ENCODE results near the gene FJX1. TPM values are rescaled to one million over a fixed set of nuclear protein-coding genes. Genes with fewer than 3 reads are reported as not detected.

Gene FJX1
- total and polyA plus RNA-seq, 2 experiments from 2014 or later = 9.4 to 16.1 TPM

DNA sequence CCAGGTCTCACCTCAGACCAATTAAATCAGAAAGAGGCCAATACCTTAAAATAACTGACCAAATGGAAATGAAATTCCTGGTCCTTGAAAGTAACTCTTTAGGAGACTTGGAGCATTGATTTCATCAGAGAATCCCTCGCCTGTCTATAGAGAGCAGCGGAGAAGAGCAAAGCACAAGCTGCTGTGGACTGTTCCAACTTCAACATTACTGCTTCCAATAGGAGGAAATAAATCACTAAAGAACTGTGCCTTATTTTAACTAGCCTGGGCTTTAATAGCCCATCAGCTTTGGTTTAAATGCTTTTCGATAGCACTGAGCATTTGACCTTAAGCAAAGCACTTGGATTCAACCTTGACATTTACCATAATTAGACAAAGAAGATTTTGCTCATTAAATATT, 32.0 kb upstream of the FJX1 start:
- Histone ChIP-seq H3K36me3 (ENCODE audit: insufficient read depth) (no peaks in the 10 kb centered on the region), H3K4me2 (no peak overlapping the region), H3K4me1 (ENCODE audit: insufficient read depth) (no peaks in the 10 kb centered on the region), H4K20me1 (replicated peaks; ENCODE audit: insufficient read depth) (no peaks in the 10 kb centered on the region), H2AFZ (no peak overlapping the region), H3K4me3 (no peak overlapping the region), H3K79me2 (replicated peaks; ENCODE audit: insufficient read depth) (no peaks in the 10 kb centered on the region), H3K27ac (ENCODE audit: low read depth) (no peak overlapping the region), H3K27me3 (ENCODE audit: insufficient read depth) (no peaks in the 10 kb centered on the region), H3K9me2 (ENCODE audit: insufficient read depth) (no peaks in the 10 kb centered on the region), H3F3A (replicated peaks; ENCODE audit: low read depth) (no peaks in the 10 kb centered on the region)
- no peak for ATAC-seq
- TF ChIP-seq POLR2AphosphoS5 (IDR thresholded peaks at IDR 0.05; ENCODE audit: low read depth) (no peak), CREB1 (CRISPR knock-in tag; IDR thresholded peaks at IDR 0.05; ENCODE audit: low read depth) (no peak), JUNB (IDR thresholded peaks at IDR 0.05; ENCODE audit: unreplicated experiment) (no peak), ZNF331 (CRISPR knock-in tag; IDR thresholded peaks at IDR 0.05; ENCODE audit: low read depth) (no peak), ZNF114 (CRISPR knock-in tag; IDR thresholded peaks at IDR 0.05) (no peak), EZH2phosphoT487 (IDR thresholded peaks at IDR 0.05; ENCODE audit: unreplicated experiment) (no peak), NANOG (IDR thresholded peaks at IDR 0.05; ENCODE audit: borderline replicate concordance) (no peak)
- TF ChIP-seq, protein P1, sequence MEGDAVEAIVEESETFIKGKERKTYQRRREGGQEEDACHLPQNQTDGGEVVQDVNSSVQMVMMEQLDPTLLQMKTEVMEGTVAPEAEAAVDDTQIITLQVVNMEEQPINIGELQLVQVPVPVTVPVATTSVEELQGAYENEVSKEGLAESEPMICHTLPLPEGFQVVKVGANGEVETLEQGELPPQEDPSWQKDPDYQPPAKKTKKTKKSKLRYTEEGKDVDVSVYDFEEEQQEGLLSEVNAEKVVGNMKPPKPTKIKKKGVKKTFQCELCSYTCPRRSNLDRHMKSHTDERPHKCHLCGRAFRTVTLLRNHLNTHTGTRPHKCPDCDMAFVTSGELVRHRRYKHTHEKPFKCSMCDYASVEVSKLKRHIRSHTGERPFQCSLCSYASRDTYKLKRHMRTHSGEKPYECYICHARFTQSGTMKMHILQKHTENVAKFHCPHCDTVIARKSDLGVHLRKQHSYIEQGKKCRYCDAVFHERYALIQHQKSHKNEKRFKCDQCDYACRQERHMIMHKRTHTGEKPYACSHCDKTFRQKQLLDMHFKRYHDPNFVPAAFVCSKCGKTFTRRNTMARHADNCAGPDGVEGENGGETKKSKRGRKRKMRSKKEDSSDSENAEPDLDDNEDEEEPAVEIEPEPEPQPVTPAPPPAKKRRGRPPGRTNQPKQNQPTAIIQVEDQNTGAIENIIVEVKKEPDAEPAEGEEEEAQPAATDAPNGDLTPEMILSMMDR (conservative IDR thresholded peaks at IDR 0.05; ENCODE audit: low read depth in 2 of 2) = no peak
- TF ChIP-seq, protein P2, sequence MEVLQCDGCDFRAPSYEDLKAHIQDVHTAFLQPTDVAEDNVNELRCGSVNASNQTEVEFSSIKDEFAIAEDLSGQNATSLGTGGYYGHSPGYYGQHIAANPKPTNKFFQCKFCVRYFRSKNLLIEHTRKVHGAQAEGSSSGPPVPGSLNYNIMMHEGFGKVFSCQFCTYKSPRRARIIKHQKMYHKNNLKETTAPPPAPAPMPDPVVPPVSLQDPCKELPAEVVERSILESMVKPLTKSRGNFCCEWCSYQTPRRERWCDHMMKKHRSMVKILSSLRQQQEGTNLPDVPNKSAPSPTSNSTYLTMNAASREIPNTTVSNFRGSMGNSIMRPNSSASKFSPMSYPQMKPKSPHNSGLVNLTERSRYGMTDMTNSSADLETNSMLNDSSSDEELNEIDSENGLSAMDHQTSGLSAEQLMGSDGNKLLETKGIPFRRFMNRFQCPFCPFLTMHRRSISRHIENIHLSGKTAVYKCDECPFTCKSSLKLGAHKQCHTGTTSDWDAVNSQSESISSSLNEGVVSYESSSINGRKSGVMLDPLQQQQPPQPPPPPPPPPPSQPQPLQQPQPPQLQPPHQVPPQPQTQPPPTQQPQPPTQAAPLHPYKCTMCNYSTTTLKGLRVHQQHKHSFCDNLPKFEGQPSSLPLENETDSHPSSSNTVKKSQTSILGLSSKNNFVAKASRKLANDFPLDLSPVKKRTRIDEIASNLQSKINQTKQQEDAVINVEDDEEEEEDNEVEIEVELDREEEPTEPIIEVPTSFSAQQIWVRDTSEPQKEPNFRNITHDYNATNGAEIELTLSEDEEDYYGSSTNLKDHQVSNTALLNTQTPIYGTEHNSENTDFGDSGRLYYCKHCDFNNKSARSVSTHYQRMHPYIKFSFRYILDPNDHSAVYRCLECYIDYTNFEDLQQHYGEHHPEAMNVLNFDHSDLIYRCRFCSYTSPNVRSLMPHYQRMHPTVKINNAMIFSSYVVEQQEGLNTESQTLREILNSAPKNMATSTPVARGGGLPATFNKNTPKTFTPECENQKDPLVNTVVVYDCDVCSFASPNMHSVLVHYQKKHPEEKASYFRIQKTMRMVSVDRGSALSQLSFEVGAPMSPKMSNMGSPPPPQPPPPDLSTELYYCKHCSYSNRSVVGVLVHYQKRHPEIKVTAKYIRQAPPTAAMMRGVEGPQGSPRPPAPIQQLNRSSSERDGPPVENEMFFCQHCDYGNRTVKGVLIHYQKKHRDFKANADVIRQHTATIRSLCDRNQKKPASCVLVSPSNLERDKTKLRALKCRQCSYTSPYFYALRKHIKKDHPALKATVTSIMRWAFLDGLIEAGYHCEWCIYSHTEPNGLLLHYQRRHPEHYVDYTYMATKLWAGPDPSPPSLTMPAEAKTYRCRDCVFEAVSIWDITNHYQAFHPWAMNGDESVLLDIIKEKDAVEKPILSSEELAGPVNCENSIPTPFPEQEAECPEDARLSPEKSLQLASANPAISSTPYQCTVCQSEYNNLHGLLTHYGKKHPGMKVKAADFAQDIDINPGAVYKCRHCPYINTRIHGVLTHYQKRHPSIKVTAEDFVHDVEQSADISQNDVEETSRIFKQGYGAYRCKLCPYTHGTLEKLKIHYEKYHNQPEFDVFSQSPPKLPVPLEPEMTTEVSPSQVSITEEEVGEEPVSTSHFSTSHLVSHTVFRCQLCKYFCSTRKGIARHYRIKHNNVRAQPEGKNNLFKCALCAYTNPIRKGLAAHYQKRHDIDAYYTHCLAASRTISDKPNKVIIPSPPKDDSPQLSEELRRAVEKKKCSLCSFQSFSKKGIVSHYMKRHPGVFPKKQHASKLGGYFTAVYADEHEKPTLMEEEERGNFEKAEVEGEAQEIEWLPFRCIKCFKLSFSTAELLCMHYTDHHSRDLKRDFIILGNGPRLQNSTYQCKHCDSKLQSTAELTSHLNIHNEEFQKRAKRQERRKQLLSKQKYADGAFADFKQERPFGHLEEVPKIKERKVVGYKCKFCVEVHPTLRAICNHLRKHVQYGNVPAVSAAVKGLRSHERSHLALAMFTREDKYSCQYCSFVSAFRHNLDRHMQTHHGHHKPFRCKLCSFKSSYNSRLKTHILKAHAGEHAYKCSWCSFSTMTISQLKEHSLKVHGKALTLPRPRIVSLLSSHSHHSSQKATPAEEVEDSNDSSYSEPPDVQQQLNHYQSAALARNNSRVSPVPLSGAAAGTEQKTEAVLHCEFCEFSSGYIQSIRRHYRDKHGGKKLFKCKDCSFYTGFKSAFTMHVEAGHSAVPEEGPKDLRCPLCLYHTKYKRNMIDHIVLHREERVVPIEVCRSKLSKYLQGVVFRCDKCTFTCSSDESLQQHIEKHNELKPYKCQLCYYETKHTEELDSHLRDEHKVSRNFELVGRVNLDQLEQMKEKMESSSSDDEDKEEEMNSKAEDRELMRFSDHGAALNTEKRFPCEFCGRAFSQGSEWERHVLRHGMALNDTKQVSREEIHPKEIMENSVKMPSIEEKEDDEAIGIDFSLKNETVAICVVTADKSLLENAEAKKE (CRISPR knock-in tag; IDR thresholded peaks at IDR 0.05) = no peak
- Mint-ChIP-seq H3K27ac (no peak overlapping the region), H3K4me3 (no peak overlapping the region), H3K36me3 (ENCODE audit: low read depth) (no peaks in the 10 kb centered on the region), H3K4me1 (no peaks in the 10 kb centered on the region; the same call in 2 of the 3 replicates), H3K9me3 (no peaks in the 10 kb centered on the region; the same call in 2 of the 3 replicates), H3K27me3 (ENCODE audit: insufficient read depth, low read depth, poor library complexity) (no peaks in the 10 kb centered on the region)
- DNase-seq (ENCODE audit: low spot score) = no peak

Data from GM23338 (cell line).